Measurements from ENCODE around the gene ABCB1. TPM values are rescaled to one million over a fixed set of nuclear protein-coding genes. Genes with fewer than 3 reads are reported as not detected.
A peak's percentile ranks its signal among the peaks of the same experiment; 100 is the strongest.

ABCB1 gene
- total RNA-seq, 1 donor from 2014 or later, result not detected

- Mint-ChIP-seq H3K27ac (ENCODE audit: unreplicated experiment) (no peak overlapping the region), H3K4me1 (ENCODE audit: unreplicated experiment) (no peaks in the 10 kb centered on the region), H3K36me3 (ENCODE audit: unreplicated experiment) (no peaks in the 10 kb centered on the region), H3K9me3 (ENCODE audit: unreplicated experiment) (no peaks in the 10 kb centered on the region), H3K27me3 (ENCODE audit: unreplicated experiment) (peaks cover 7% of the 10 kb centered on the region), H3K4me3 (ENCODE audit: unreplicated experiment) (no peak overlapping the region)
- TF ChIP-seq CTCF (IDR thresholded peaks at IDR 0.05), result no peak
- DNase-seq (ENCODE audit: extremely low spot score, unreplicated experiment), result no peak
Measured at GRCh38 chr7:87512906-87513305, 87.8 kb downstream of the ABCB1 start.

GRCh38 chr7:87511510-87511909 is 89.2 kb downstream of the ABCB1 start:
- no peak for TF ChIP-seq CTCF (IDR thresholded peaks at IDR 0.05)
- no peak overlapping the region for H3K27ac Mint-ChIP-seq (ENCODE audit: unreplicated experiment)
- H3K27me3 Mint-ChIP-seq (ENCODE audit: unreplicated experiment), result peaks cover 7% of the 10 kb centered on the region
- no peak for DNase-seq (ENCODE audit: extremely low spot score, unreplicated experiment)
- no peaks in the 10 kb centered on the region for H3K36me3 Mint-ChIP-seq (ENCODE audit: unreplicated experiment)
- no peaks in the 10 kb centered on the region for H3K4me1 Mint-ChIP-seq (ENCODE audit: unreplicated experiment)
- H3K9me3 Mint-ChIP-seq (ENCODE audit: unreplicated experiment), result no peaks in the 10 kb centered on the region
- H3K4me3 Mint-ChIP-seq (ENCODE audit: unreplicated experiment), result no peak overlapping the region

GRCh38 chr7:87510411-87510875 is 90.2 kb downstream of the ABCB1 start:
- Mint-ChIP-seq H3K4me1 (ENCODE audit: unreplicated experiment) (no peaks in the 10 kb centered on the region), H3K27ac (ENCODE audit: unreplicated experiment) (no peak overlapping the region), H3K27me3 (ENCODE audit: unreplicated experiment) (peaks cover 7% of the 10 kb centered on the region), H3K36me3 (ENCODE audit: unreplicated experiment) (no peaks in the 10 kb centered on the region), H3K4me3 (ENCODE audit: unreplicated experiment) (no peak overlapping the region), H3K9me3 (ENCODE audit: unreplicated experiment) (no peaks in the 10 kb centered on the region)
- DNase-seq (ENCODE audit: extremely low spot score, unreplicated experiment), result no peak
- TF ChIP-seq CTCF (IDR thresholded peaks at IDR 0.05), result no peak

- no peaks in the 10 kb centered on the region for H3K9me3 Mint-ChIP-seq (ENCODE audit: unreplicated experiment)
- no peak overlapping the region for H3K27ac Mint-ChIP-seq (ENCODE audit: unreplicated experiment)
- no peak for TF ChIP-seq CTCF (IDR thresholded peaks at IDR 0.05)
- H3K36me3 Mint-ChIP-seq (ENCODE audit: unreplicated experiment), result no peaks in the 10 kb centered on the region
- H3K4me3 Mint-ChIP-seq (ENCODE audit: unreplicated experiment), result no peak overlapping the region
- no peak for DNase-seq (ENCODE audit: extremely low spot score, unreplicated experiment)
- H3K4me1 Mint-ChIP-seq (ENCODE audit: unreplicated experiment), result no peaks in the 10 kb centered on the region
- H3K27me3 Mint-ChIP-seq (ENCODE audit: unreplicated experiment), result peaks cover 7% of the 10 kb centered on the region
Measured at GRCh38 chr7:87507446-87507845, 93.2 kb downstream of the ABCB1 start.

- H3K4me1 Mint-ChIP-seq (ENCODE audit: unreplicated experiment), result no peaks in the 10 kb centered on the region
- H3K27ac Mint-ChIP-seq (ENCODE audit: unreplicated experiment), result no peak overlapping the region
- no peak overlapping the region for H3K4me3 Mint-ChIP-seq (ENCODE audit: unreplicated experiment)
- TF ChIP-seq CTCF (IDR thresholded peaks at IDR 0.05), result peak; percentile 50
- H3K9me3 Mint-ChIP-seq (ENCODE audit: unreplicated experiment), result no peaks in the 10 kb centered on the region
- no peak for DNase-seq (ENCODE audit: extremely low spot score, unreplicated experiment)
- peaks cover 6% of the 10 kb centered on the region for H3K27me3 Mint-ChIP-seq (ENCODE audit: unreplicated experiment)
- H3K36me3 Mint-ChIP-seq (ENCODE audit: unreplicated experiment), result no peaks in the 10 kb centered on the region
Measured at GRCh38 chr7:87506246-87507180, 94.2 kb downstream of the ABCB1 start.

Data from osteocyte (in vitro differentiated cells).